ENCODE measurements around the gene UGT2B7.
"Not testable (repeated sequence)": the region's sequence is repeated elsewhere in the genome, so short reads cannot be mapped to it uniquely, and the experiment has no call there.

UGT2B7 gene

DNA sequence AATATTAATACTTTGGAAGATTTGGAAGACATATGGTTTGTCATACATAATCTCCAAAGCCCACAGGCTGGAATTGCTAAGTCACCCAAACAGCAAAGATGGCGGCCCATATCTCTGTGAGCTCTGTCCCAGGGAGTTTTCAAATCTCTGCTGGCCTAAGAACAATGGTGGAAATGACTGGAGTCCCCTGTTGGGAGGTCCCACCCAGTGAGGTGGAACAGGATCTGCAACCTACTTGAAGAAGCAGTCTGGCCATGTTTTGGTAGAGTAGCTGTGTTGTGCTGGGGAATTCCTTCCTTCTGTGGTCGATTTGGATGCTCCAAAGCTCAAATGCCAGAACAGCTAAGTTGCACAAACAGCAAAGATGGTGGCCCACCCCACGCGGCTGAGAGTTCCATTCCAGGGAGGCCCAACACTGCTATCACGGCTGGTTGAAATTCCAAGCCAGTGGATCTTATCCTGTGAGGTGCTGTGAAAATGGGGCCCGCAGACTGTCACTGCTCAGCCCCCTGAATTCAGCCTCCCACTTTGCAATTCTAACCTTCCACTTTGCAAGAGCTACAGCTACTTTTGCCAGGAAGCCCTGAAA lies 3.2 kb upstream of the UGT2B7 start:
- Histone ChIP-seq H3K9ac (ENCODE audit: low read length) (no peak overlapping the region), H3K36me3 (ENCODE audit: control insufficient read depth, insufficient read depth, low read length) (no peaks in the 10 kb centered on the region), H3K9me3 (ENCODE audit: control insufficient read depth, low read length) (no peaks in the 10 kb centered on the region), H3K4me1 (ENCODE audit: control insufficient read depth, insufficient read depth, low read length) (no peaks in the 10 kb centered on the region), H3K4me3 (ENCODE audit: low read length) (no peak overlapping the region), H3K27me3 (ENCODE audit: control insufficient read depth, insufficient read depth, low read length) (no peaks in the 10 kb centered on the region)

DNA sequence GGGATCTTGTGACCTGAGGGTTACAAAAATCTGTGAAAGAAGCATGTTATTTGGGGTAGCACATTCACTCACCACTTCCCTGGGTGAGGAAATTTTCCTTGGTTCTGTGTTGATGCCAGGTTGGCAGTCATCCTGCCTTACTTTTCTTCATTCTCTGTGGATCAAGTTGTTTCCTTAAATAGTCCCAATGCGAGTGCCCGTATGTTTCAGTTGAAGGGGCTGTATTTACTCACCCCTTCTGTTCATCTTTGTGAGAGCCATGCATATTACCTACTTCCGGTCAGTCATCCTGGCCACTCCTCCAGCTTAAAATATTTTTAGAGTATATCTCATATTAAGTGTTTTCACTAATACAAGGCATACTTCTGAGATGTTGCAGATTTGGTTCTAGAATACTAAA lies 2.6 kb upstream of the UGT2B7 start:
- no peaks in the 10 kb centered on the region for H3K27me3 ChIP-seq (ENCODE audit: control insufficient read depth, insufficient read depth, low read length)
- no peak overlapping the region for H3K4me3 ChIP-seq (ENCODE audit: low read length)
- H3K36me3 ChIP-seq (ENCODE audit: control insufficient read depth, insufficient read depth, low read length): no peaks in the 10 kb centered on the region
- H3K9ac ChIP-seq (ENCODE audit: low read length): no peak overlapping the region
- H3K9me3 ChIP-seq (ENCODE audit: control insufficient read depth, low read length): no peaks in the 10 kb centered on the region
- H3K4me1 ChIP-seq (ENCODE audit: control insufficient read depth, insufficient read depth, low read length): peaks cover 5% of the 10 kb centered on the region

DNA sequence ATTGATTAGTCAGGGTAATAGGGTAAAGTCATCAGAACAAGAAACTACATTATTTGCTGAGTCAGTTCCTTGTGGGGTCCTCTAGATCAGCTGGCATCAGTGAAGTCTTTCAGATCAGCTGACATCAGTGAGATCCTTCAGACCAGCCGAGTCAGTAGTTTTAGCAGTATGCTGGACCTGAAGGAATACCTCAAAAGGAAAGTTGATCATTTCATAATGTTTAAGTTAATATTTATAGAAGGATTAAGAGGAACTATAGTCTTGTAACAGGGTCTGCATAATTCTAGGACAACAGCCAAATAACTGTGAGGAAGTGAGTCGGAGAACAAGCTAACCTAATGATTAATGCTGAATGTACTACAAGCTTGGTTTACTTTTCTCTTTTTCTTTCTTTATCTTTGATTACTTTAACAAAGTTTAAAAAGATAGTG lies 958 bp upstream of the UGT2B7 start:
- Histone ChIP-seq H3K27me3 (ENCODE audit: control insufficient read depth, insufficient read depth, low read length) (no peaks in the 10 kb centered on the region), H3K4me3 (ENCODE audit: low read length) (no peak overlapping the region), H3K9me3 (ENCODE audit: control insufficient read depth, low read length) (no peaks in the 10 kb centered on the region), H3K4me1 (ENCODE audit: control insufficient read depth, insufficient read depth, low read length) (peaks cover 5% of the 10 kb centered on the region), H3K36me3 (ENCODE audit: control insufficient read depth, insufficient read depth, low read length) (no peaks in the 10 kb centered on the region), H3K9ac (ENCODE audit: low read length) (no peak overlapping the region)

DNA sequence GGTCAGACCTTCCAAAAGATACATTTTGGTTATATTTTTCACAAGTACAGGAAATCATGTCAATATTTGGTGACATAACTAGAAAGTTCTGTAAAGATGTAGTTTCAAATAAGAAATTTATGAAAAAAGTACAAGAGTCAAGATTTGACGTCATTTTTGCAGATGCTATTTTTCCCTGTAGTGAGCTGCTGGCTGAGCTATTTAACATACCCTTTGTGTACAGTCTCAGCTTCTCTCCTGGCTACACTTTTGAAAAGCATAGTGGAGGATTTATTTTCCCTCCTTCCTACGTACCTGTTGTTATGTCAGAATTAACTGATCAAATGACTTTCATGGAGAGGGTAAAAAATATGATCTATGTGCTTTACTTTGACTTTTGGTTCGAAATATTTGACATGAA lies 536 bp downstream of the UGT2B7 start:
- Histone ChIP-seq H3K27me3 (ENCODE audit: control insufficient read depth, insufficient read depth, low read length) (no peaks in the 10 kb centered on the region), H3K4me3 (ENCODE audit: low read length) (no peak overlapping the region), H3K4me1 (ENCODE audit: control insufficient read depth, insufficient read depth, low read length) (peaks cover 5% of the 10 kb centered on the region), H3K36me3 (ENCODE audit: control insufficient read depth, insufficient read depth, low read length) (no peaks in the 10 kb centered on the region), H3K9me3 (ENCODE audit: control insufficient read depth, low read length) (no peaks in the 10 kb centered on the region), H3K9ac (ENCODE audit: low read length) (no peak overlapping the region)

DNA sequence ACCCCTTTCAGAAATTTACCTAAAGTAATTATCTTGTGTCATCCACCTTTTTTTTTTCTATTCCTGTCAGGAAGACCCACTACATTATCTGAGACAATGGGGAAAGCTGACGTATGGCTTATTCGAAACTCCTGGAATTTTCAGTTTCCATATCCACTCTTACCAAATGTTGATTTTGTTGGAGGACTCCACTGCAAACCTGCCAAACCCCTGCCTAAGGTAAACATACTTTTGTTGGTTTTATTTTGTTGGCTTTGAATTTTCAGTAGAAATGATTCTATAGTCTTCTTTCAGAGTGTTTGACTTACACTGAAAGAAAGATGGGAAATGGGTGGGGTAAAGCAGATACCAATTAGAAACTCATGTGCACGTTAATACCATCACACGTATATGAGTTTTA lies 2.2 kb downstream of the UGT2B7 start:
- Histone ChIP-seq H3K4me1 (ENCODE audit: control insufficient read depth, insufficient read depth, low read length) (peaks cover 5% of the 10 kb centered on the region), H3K4me3 (ENCODE audit: low read length) (no peak overlapping the region), H3K27me3 (ENCODE audit: control insufficient read depth, insufficient read depth, low read length) (no peaks in the 10 kb centered on the region), H3K9me3 (ENCODE audit: control insufficient read depth, low read length) (no peaks in the 10 kb centered on the region), H3K9ac (ENCODE audit: low read length) (no peak overlapping the region), H3K36me3 (ENCODE audit: control insufficient read depth, insufficient read depth, low read length) (no peaks in the 10 kb centered on the region)

DNA sequence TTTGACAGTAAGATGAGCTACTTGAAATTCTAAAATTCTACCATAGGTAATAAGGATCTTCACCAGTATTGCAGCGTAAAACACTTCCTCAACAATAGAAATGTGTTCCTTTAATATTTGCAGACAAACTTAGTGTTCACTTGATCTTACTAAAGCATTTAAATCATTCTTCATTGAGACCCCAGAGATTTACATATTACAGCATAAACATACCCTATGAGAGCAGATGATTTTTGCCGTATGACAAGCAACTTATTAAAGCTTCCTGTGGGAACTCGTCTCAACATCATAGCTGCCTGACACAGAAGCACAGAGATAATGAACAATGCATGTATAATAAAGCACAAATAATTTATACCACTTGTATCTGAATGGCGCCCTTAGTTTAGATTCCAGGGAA lies 3.6 kb downstream of the UGT2B7 start:
- no peak overlapping the region for H3K4me3 ChIP-seq (ENCODE audit: low read length)
- H3K27me3 ChIP-seq (ENCODE audit: control insufficient read depth, insufficient read depth, low read length): no peaks in the 10 kb centered on the region
- no peaks in the 10 kb centered on the region for H3K9me3 ChIP-seq (ENCODE audit: control insufficient read depth, low read length)
- no peak overlapping the region for H3K9ac ChIP-seq (ENCODE audit: low read length)
- peaks cover 5% of the 10 kb centered on the region for H3K4me1 ChIP-seq (ENCODE audit: control insufficient read depth, insufficient read depth, low read length)
- H3K36me3 ChIP-seq (ENCODE audit: control insufficient read depth, insufficient read depth, low read length): no peaks in the 10 kb centered on the region

DNA sequence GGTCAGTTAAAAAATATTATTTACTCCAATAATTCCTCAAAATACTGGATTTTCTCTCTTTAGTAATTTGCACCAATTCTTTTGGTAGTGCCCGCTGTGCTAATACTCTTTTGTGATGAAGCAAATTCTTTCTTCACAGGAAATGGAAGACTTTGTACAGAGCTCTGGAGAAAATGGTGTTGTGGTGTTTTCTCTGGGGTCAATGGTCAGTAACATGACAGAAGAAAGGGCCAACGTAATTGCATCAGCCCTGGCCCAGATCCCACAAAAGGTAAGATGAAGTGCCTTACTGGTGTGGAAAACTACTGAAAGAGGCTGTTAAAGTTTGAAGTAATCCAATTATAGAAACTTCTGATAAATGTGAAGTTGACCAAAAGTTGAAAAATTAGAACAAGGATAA lies 6.4 kb downstream of the UGT2B7 start:
- not testable (repeated sequence) for H3K9ac ChIP-seq (ENCODE audit: low read length); H3K9me3 ChIP-seq (ENCODE audit: control insufficient read depth, low read length); H3K27me3 ChIP-seq (ENCODE audit: control insufficient read depth, insufficient read depth, low read length); H3K4me3 ChIP-seq (ENCODE audit: low read length); H3K4me1 ChIP-seq (ENCODE audit: control insufficient read depth, insufficient read depth, low read length); H3K36me3 ChIP-seq (ENCODE audit: control insufficient read depth, insufficient read depth, low read length)

DNA sequence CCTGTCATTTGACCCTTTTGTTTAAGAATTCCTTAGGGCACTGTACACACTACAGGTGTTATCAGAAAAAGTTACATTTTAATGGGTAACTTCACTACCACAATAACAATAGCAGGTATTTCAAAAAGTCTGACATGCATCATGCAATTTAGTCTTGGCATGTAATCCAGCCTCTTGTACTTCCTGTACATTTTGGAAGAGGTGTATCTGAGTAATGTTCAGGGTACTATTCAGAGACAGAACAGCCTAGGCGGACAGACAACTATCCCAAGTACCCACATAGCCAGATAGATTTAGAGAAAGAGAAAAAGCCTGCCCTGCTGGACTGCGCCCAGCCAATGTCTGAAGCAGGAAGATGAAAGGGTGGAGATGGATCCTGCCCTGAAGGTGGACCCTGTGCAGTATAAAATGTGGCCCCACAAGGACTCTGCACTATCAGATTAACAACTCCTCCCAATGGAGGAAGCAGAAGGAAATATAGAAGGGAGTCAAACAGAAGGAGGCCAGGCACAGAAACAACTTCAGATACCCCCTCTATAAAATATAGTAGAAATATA lies 8.5 kb downstream of the UGT2B7 start:
- Histone ChIP-seq H3K9me3 (ENCODE audit: control insufficient read depth, low read length) (no peaks in the 10 kb centered on the region), H3K9ac (ENCODE audit: low read length) (no peak overlapping the region), H3K4me1 (ENCODE audit: control insufficient read depth, insufficient read depth, low read length) (no peaks in the 10 kb centered on the region), H3K4me3 (ENCODE audit: low read length) (no peak overlapping the region), H3K36me3 (ENCODE audit: control insufficient read depth, insufficient read depth, low read length) (no peaks in the 10 kb centered on the region), H3K27me3 (ENCODE audit: control insufficient read depth, insufficient read depth, low read length) (no peaks in the 10 kb centered on the region)

DNA sequence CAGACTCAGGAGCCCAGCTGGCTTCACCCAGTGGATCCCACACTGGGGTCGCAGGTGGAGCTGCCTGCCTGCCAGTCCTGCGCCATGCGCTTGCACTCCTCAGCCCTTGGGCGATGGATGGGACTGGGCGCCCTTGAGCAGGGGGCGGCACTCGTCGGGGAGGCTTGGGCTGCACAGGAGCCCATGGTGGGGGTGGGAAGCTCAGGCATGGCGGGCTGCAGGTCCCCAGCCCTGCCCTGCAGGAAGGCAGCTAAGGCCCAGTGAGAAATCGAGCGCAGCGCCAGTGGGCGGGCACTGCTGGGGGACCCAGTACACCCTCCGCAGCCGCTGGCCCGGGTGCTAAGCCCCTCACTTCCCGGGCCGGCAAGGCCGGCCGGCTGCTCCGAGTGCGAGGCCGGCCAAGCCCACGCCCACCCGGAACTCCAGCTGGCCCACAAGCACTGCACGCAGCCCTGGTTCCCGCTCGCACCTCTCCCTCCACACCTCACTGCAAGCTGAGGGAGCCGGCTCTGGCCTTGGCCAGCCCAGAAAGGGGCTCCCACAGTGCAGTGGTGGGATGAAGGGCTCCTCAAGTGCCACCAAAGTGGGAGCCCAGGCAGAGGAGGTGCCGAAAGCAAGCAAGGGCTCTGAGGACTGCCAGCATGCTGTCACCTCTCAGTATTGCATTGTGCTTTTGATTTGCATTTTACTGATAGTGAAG lies 19.0 kb downstream of the UGT2B7 start:
- H3K9me3 ChIP-seq (ENCODE audit: control insufficient read depth, low read length); H3K4me3 ChIP-seq (ENCODE audit: low read length); H3K9ac ChIP-seq (ENCODE audit: low read length); H3K36me3 ChIP-seq (ENCODE audit: control insufficient read depth, insufficient read depth, low read length); H3K4me1 ChIP-seq (ENCODE audit: control insufficient read depth, insufficient read depth, low read length); H3K27me3 ChIP-seq (ENCODE audit: control insufficient read depth, insufficient read depth, low read length): not testable (repeated sequence)

DNA sequence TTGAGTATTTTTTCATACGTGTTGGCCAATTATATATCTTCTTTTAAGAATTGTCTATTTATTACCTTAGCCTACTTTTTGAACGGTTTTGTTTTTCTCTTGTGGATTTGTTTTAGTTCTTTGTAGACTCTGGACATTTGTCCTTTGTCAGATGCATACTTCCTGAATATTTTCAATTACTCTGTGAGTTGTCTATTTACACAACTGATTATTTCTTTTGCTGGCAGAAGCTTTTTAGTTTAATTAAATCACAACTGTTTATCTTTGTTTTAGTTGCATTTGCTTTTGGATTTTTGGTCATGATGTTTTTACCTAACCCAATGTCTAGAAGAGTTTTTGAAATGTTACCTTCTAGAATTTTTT lies 19.6 kb downstream of the UGT2B7 start:
- H3K9me3 ChIP-seq (ENCODE audit: control insufficient read depth, low read length): no peaks in the 10 kb centered on the region
- no peak overlapping the region for H3K9ac ChIP-seq (ENCODE audit: low read length)
- no peak overlapping the region for H3K4me3 ChIP-seq (ENCODE audit: low read length)
- no peaks in the 10 kb centered on the region for H3K4me1 ChIP-seq (ENCODE audit: control insufficient read depth, insufficient read depth, low read length)
- no peaks in the 10 kb centered on the region for H3K36me3 ChIP-seq (ENCODE audit: control insufficient read depth, insufficient read depth, low read length)
- no peaks in the 10 kb centered on the region for H3K27me3 ChIP-seq (ENCODE audit: control insufficient read depth, insufficient read depth, low read length)

DNA sequence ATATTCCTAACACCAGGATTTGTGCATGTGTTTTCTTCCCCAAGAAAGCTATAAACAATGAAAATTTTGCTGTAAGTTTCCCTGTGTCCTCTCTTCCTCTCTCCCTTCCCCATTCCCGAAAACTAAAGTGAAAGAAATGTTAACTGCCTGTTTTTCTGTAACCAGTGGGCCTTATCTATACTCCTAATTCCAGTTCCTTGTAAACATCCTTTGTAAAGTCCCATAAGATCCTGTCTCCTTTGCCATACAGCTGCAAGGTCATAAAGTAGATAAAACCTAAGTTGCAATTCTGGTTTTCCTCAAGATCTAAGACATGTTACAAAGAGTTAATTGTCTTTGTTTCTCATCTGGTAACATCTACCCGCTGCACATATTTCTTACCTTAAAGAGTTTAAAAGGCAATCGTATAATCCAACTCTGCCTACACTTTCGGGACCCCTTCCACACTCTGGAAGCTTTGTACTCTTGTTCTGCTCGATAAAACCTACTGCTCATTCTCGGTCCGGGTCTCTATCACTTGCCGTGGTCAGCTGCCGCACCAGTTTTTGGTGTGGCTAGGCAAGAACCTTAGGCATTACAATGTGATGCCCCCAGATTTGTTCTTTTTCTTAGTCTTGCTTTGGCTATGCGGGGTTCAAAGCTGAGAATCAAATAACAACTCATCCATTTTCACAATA lies 20.5 kb downstream of the UGT2B7 start:
- no peaks in the 10 kb centered on the region for H3K9me3 ChIP-seq (ENCODE audit: control insufficient read depth, low read length)

DNA sequence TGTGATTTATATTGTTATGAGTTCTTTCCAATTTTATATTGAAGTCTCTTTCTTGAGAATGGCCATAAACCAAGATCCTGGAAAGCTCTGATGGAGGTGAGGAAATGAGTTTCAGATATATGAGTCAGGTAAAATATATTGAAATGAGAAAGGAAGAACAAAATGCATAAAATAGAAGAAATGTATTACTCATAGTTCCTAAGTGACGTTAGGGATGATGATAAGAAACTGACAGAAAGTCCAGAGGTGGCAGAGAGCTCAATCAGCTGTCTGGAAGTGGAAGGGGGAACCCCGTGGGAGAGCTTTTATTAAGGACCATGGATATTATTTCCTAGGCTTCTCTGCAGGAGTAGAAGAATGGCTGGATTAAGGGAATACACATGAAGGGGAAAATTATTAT lies 24.6 kb downstream of the UGT2B7 start:
- Histone ChIP-seq H3K36me3 (ENCODE audit: control insufficient read depth, insufficient read depth, low read length) (no peaks in the 10 kb centered on the region), H3K4me1 (ENCODE audit: control insufficient read depth, insufficient read depth, low read length) (no peaks in the 10 kb centered on the region), H3K9ac (ENCODE audit: low read length) (no peak overlapping the region), H3K27me3 (ENCODE audit: control insufficient read depth, insufficient read depth, low read length) (no peaks in the 10 kb centered on the region), H3K4me3 (ENCODE audit: low read length) (no peak overlapping the region), H3K9me3 (ENCODE audit: control insufficient read depth, low read length) (no peaks in the 10 kb centered on the region)

More for the DNA sequence above, 20.5 kb downstream of the UGT2B7 start:
- H3K36me3 ChIP-seq (ENCODE audit: control insufficient read depth, insufficient read depth, low read length): no peaks in the 10 kb centered on the region
- H3K4me3 ChIP-seq (ENCODE audit: low read length): no peak overlapping the region
- H3K9ac ChIP-seq (ENCODE audit: low read length): peak overlapping the region; percentile 54
- H3K4me1 ChIP-seq (ENCODE audit: control insufficient read depth, insufficient read depth, low read length): no peaks in the 10 kb centered on the region
- no peaks in the 10 kb centered on the region for H3K27me3 ChIP-seq (ENCODE audit: control insufficient read depth, insufficient read depth, low read length)

All from mucosa of stomach (tissue), 1 donor.